Neural progenitor cell (in vitro differentiated cells): ENCODE results near the gene PRICKLE2. TPM values are rescaled to one million over a fixed set of nuclear protein-coding genes. Genes with fewer than 3 reads are reported as not detected.

ENCODE experiments used
- DNase-seq: peaks from one replicate; pipeline ENCODE4 v3.0.0-alpha.2; 2016; ENCODE audit warnings: low spot score
- H2AFZ ChIP-seq: fragments of 200-600 bp; sonication (generic); replicated peaks from 2 replicates; pipeline ENCODE4 v1.6.1; 2016; ENCODE audit warnings: antibody characterized with exemption
- H3F3A ChIP-seq: fragments of 200-600 bp; sonication (generic); 2 replicates; pipeline ENCODE4 v1.6.1; 2016; ENCODE audit warnings: antibody characterized with exemption, low read depth
- H3K27ac ChIP-seq: fragments of 200-600 bp; sonication (generic); 2 replicates; pipeline ENCODE4 v1.5.1; 2016; ENCODE audit warnings: mild to moderate bottlenecking
- H3K27me3 ChIP-seq: fragments of 200-600 bp; sonication (generic); 2 replicates; pipeline ENCODE4 v1.6.1; 2016; ENCODE audit warnings: mild to moderate bottlenecking, moderate library complexity
- H3K36me3 ChIP-seq: fragments of 200-600 bp; sonication (generic); 2 replicates; pipeline ENCODE4 v1.5.1; 2016
- H3K4me1 ChIP-seq: fragments of 200-600 bp; sonication (generic); 2 replicates; pipeline ENCODE4 v1.6.1; 2016; ENCODE audit warnings: mixed run types
- H3K4me2 ChIP-seq: fragments of 200-600 bp; sonication (generic); 2 replicates; pipeline ENCODE4 v1.6.1; 2016
- H3K4me3 ChIP-seq: fragments of 200-600 bp; sonication (generic); 2 replicates; pipeline ENCODE4 v1.5.1; 2016
- H3K79me2 ChIP-seq: fragments of 200-600 bp; sonication (generic); 2 replicates; pipeline ENCODE4 v1.6.1; 2016; ENCODE audit warnings: low read depth
- H3K9ac ChIP-seq: fragments of 200-600 bp; sonication (generic); 2 replicates; pipeline ENCODE4 v1.6.1; 2016
- H3K9me3 ChIP-seq: fragments of 200-600 bp; sonication (generic); 2 replicates; pipeline ENCODE4 v1.5.1; 2016; ENCODE audit warnings: low read depth
- H4K20me1 ChIP-seq: fragments of 200-600 bp; sonication (generic); 2 replicates; pipeline ENCODE4 v1.6.1; 2016; ENCODE audit warnings: low read depth
- H3K27ac Mint-ChIP-seq: 3 replicates; pipeline ENCODE4 v1.8.0; 2021; ENCODE audit warnings: mixed read lengths
- H3K27me3 Mint-ChIP-seq: 2 replicates; pipeline ENCODE4 v1.8.0; 2022; ENCODE audit warnings: low read depth, mild to moderate bottlenecking, inconsistent platforms, moderate library complexity, mixed read lengths; ENCODE audit not compliant: insufficient read depth
- H3K36me3 Mint-ChIP-seq: 3 replicates; pipeline ENCODE4 v1.8.0; 2021; ENCODE audit warnings: mixed read lengths
- H3K4me1 Mint-ChIP-seq: 3 replicates; pipeline ENCODE4 v1.8.0; 2021; ENCODE audit warnings: mixed read lengths
- H3K4me3 Mint-ChIP-seq: 3 replicates; pipeline ENCODE4 v1.8.0; 2021; ENCODE audit warnings: mild to moderate bottlenecking, moderate library complexity, mixed read lengths
- H3K9me3 Mint-ChIP-seq: 3 replicates; pipeline ENCODE4 v1.8.0; 2020; ENCODE audit warnings: mixed read lengths
- EZH2 ChIP-seq: fragments of 200-600 bp; sonication (generic); IDR thresholded peaks from 2 replicates; pipeline ENCODE4 v1.6.1; 2017; ENCODE audit warnings: antibody characterized with exemption, mild to moderate bottlenecking, moderate library complexity
- EZH2phosphoT487 ChIP-seq: fragments of 200-600 bp; sonication (generic); IDR thresholded peaks from 2 replicates; pipeline ENCODE4 v1.6.1; 2017; ENCODE audit warnings: antibody characterized with exemption
- total RNA-seq: library from RNA; depleted of rRNA; stranded (reverse); fragments of >200 nt; gene quantifications from 2 replicates; pipeline ENCODE4 v1.2.3, GENCODE V29; 2015; ENCODE audit warnings: low replicate concordance
- TF ChIP-seq, protein P1 (sequence below): fragments of 200-600 bp; sonication (generic); IDR thresholded peaks from 2 replicates; pipeline ENCODE4 v1.5.1; 2017; ENCODE audit warnings: antibody characterized with exemption, mild to moderate bottlenecking

PRICKLE2 gene
- total RNA-seq, 1 donor from 2014 or later = 11.5 TPM

DNA sequence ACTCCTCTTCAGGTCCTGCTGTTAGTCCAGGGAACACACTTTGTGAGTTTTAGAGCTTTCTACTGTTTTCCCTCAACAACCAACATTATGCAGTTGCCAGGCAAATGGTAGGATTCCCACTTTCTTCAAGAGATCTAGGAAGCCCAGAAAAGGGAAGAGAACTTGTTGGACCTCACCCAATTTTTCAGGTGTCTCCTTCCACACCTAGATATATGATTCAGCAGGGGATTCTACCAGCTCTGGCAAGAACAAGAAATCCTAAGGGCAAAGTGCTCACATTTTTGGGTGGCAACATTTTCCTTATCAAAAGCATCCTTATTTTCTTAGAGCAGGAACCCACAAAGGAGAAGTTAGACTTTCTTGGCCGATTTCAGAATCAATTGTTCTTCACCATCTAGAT, 57.4 kb downstream of the PRICKLE2 start:
- Mint-ChIP-seq H3K36me3 (no peaks in the 10 kb centered on the region), H3K4me3 (no peak overlapping the region), H3K27ac (no peak overlapping the region), H3K27me3 (peaks cover 2% of the 10 kb centered on the region), H3K9me3 (peaks cover under 1% of the 10 kb centered on the region), H3K4me1 (no peaks in the 10 kb centered on the region)
- peaks cover 20% of the 10 kb centered on the region for H3K4me1 ChIP-seq
- no peak overlapping the region for H3K4me3 ChIP-seq
- no peak overlapping the region for H3K27ac ChIP-seq
- no peak overlapping the region for H2AFZ ChIP-seq
- H3K9me3 ChIP-seq = no peaks in the 10 kb centered on the region
- no peak for DNase-seq
- H3K9ac ChIP-seq = no peak overlapping the region
- peaks cover 12% of the 10 kb centered on the region for H3F3A ChIP-seq
- no peak for TF ChIP-seq EZH2
- TF ChIP-seq EZH2phosphoT487 = no peak
- TF ChIP-seq, protein P1, sequence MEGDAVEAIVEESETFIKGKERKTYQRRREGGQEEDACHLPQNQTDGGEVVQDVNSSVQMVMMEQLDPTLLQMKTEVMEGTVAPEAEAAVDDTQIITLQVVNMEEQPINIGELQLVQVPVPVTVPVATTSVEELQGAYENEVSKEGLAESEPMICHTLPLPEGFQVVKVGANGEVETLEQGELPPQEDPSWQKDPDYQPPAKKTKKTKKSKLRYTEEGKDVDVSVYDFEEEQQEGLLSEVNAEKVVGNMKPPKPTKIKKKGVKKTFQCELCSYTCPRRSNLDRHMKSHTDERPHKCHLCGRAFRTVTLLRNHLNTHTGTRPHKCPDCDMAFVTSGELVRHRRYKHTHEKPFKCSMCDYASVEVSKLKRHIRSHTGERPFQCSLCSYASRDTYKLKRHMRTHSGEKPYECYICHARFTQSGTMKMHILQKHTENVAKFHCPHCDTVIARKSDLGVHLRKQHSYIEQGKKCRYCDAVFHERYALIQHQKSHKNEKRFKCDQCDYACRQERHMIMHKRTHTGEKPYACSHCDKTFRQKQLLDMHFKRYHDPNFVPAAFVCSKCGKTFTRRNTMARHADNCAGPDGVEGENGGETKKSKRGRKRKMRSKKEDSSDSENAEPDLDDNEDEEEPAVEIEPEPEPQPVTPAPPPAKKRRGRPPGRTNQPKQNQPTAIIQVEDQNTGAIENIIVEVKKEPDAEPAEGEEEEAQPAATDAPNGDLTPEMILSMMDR = no peak
- no peaks in the 10 kb centered on the region for H3K79me2 ChIP-seq
- H3K27me3 ChIP-seq = no peaks in the 10 kb centered on the region
- H3K36me3 ChIP-seq = no peaks in the 10 kb centered on the region
- no peaks in the 10 kb centered on the region for H4K20me1 ChIP-seq
- no peak overlapping the region for H3K4me2 ChIP-seq

DNA sequence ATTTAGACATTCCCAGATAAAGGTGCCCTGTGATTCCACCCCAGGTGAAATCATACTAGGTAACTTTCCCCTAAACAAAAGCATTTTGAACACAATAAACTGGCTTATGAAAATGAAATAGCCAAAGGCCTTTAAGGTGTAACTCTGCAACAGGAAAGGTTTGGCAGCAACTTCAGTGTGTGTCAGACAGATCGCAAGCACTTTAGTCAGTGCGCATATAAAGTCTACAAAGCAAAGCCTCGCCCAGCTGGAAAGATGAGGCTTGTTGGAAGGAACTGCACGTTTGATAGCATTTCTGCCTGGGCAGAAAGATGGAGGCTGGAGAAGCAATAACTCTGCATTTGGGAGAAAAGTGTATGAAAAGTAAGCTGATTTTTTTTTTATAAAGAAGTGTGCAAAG, 57.9 kb downstream of the PRICKLE2 start:
- H3K4me3 Mint-ChIP-seq = no peak overlapping the region
- H3K9me3 Mint-ChIP-seq = no peaks in the 10 kb centered on the region
- H3K4me1 Mint-ChIP-seq = no peaks in the 10 kb centered on the region
- Histone ChIP-seq H3K4me3 (no peak overlapping the region), H3K27ac (no peak overlapping the region), H3K4me1 (peaks cover 24% of the 10 kb centered on the region), H4K20me1 (no peaks in the 10 kb centered on the region), H2AFZ (no peak overlapping the region), H3F3A (peaks cover 12% of the 10 kb centered on the region), H3K79me2 (no peaks in the 10 kb centered on the region), H3K9ac (no peak overlapping the region), H3K9me3 (no peaks in the 10 kb centered on the region), H3K36me3 (no peaks in the 10 kb centered on the region), H3K4me2 (peak overlapping the region; percentile 53), H3K27me3 (no peaks in the 10 kb centered on the region)
- no peak for DNase-seq
- no peaks in the 10 kb centered on the region for H3K36me3 Mint-ChIP-seq
- TF ChIP-seq EZH2phosphoT487 (no peak), EZH2 (no peak)
- TF ChIP-seq, protein P1 = no peak
- peaks cover 2% of the 10 kb centered on the region for H3K27me3 Mint-ChIP-seq
- H3K27ac Mint-ChIP-seq = no peak overlapping the region

DNA sequence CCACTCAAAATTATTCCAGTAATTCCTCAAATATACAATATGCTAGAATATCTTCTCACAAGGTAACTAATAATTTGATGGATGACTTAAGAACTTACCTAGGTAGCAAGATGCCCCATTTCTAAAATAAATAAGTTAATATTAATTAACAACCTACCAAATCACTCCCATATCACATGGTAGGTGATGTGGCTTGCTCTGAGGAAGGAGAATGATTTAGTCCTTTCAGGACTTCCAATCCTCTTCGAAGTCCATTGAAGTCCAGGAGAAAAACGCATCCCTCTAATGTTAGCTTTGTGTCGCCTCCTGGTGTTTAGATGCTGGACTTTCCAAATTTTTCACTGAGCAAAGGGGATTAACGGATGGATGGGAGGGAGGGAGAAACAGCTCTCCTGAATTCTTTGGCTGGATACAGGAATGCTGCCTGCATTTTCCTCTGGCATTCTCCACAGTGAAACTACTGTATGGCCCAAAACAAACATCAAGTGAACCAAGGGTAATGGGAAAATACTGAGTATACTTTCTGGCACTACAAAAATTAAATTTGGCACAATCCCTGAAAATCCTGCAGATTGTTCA, 58.6 kb downstream of the PRICKLE2 start:
- peaks cover 2% of the 10 kb centered on the region for H3K27me3 Mint-ChIP-seq
- H3K27ac Mint-ChIP-seq = no peak overlapping the region
- peaks cover 12% of the 10 kb centered on the region for H3F3A ChIP-seq
- no peak overlapping the region for H3K4me3 Mint-ChIP-seq
- H3K4me3 ChIP-seq = no peak overlapping the region
- H3K9me3 Mint-ChIP-seq = no peaks in the 10 kb centered on the region
- H3K36me3 ChIP-seq = no peaks in the 10 kb centered on the region
- peak overlapping the region; percentile 53 for H3K4me2 ChIP-seq
- H4K20me1 ChIP-seq = no peaks in the 10 kb centered on the region
- no peak overlapping the region for H2AFZ ChIP-seq
- no peak overlapping the region for H3K27ac ChIP-seq
- DNase-seq = peak; percentile 71
- peaks cover 4% of the 10 kb centered on the region for H3K4me1 Mint-ChIP-seq
- H3K36me3 Mint-ChIP-seq = no peaks in the 10 kb centered on the region
- H3K9me3 ChIP-seq = no peaks in the 10 kb centered on the region
- TF ChIP-seq, protein P1 = peak; percentile 65
- no peak for TF ChIP-seq EZH2
- H3K9ac ChIP-seq = no peak overlapping the region
- H3K27me3 ChIP-seq = no peaks in the 10 kb centered on the region
- H3K79me2 ChIP-seq = no peaks in the 10 kb centered on the region
- H3K4me1 ChIP-seq = peaks cover 31% of the 10 kb centered on the region
